Breast epithelium (tissue), 4 donors: Measurements from ENCODE around the gene LIN28B. TPM values are rescaled to one million over a fixed set of nuclear protein-coding genes. Genes with fewer than 3 reads are reported as not detected.

Experiments used
- DNase-seq, 2 donors: peaks; one replicate each; pipeline ENCODE4 v3.0.0-alpha.2; 2019; ENCODE audit warnings: low spot score in 2 of 2
- H3K27ac ChIP-seq, 2 donors: fragments of 200-600 bp; sonication (generic) in 1 of 2; one replicate each; pipeline ENCODE4 v1.5.1; 2016 to 2019; ENCODE audit warnings: mild to moderate bottlenecking in 1 of 2
- H3K27me3 ChIP-seq, 2 donors: fragments of 200-600 bp; sonication (generic) in 1 of 2; one replicate each; pipeline versions ENCODE4 v1.5.1 to v1.6.0; 2017 to 2019; ENCODE audit warnings: control low read depth in 1 of 2, mild to moderate bottlenecking in 1 of 2
- H3K36me3 ChIP-seq: fragments of 200-600 bp; one replicate; pipeline ENCODE4 v1.5.1; 2019
- H3K4me1 ChIP-seq, 2 donors: fragments of 200-600 bp; sonication (generic); one replicate each; pipeline ENCODE4 v1.5.1; 2016 to 2019; ENCODE audit warnings: control low read depth in 1 of 2
- H3K4me3 ChIP-seq, 3 donors: fragments of 200-600 bp; sonication (generic); 1 replicate in 2 of 3; 2 replicates in 1 of 3; pipeline ENCODE4 v1.5.1; 2016 to 2019; ENCODE audit warnings: mild to moderate bottlenecking in 3 of 3, moderate library complexity in 2 of 3
- H3K9me3 ChIP-seq, 2 donors: fragments of 200-600 bp; sonication (generic) in 1 of 2; one replicate each; pipeline ENCODE4 v1.5.1; 2016 to 2019; ENCODE audit warnings: control low read depth in 1 of 2
- CTCF ChIP-seq, 3 donors: fragments of 450-650 bp; IDR thresholded peaks; one replicate each; pipeline ENCODE4 v1.5.1; 2016 to 2017; ENCODE audit warnings: antibody characterized with exemption in 3 of 3, mild to moderate bottlenecking in 3 of 3, moderate library complexity in 3 of 3
- POLR2A ChIP-seq: fragments of 450-650 bp; IDR thresholded peaks from one replicate; pipeline ENCODE4 v1.6.1; 2016; ENCODE audit warnings: antibody characterized with exemption, mild to moderate bottlenecking, moderate library complexity
- POLR2AphosphoS5 ChIP-seq, 3 donors: sonication (generic); formaldehyde crosslinking; IDR thresholded peaks; one replicate each; pipeline ENCODE4 v1.6.1; 2017; ENCODE audit warnings: antibody characterized with exemption in 3 of 3
- intact Hi-C: fragments of 100-400 bp; cut with DNase I; formaldehyde crosslinking; loops from one replicate; pipeline ENCODE4 v1.15.1; 2023; ENCODE audit warnings: low total_unique reads
- total RNA-seq, 3 donors: library from RNA; depleted of rRNA; stranded (reverse); fragments of >200 nt; gene quantifications; one replicate each; pipeline ENCODE4 v1.1.0, GENCODE V29; 2016

Gene LIN28B
- total RNA-seq, 3 donors from 2014 or later: not detected

DNA sequence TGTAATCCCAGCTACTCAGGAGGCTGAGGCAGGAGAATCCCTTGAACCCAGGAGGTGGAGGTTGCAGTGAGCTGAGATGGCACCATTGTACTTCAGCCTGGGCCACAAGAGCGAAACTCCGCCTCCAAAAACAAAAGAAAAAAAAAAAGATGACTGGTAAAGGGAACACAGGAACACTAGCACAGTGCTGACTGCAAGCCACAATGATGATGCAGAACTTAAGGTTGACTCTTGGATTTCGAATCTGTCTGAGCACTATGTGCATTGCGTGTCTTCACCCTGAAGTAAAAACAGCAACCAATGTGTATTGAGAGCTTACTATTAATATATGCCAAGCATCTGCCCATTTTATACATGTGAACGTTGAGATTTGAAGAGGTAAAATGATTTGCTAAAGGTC, 27.6 kb upstream of the LIN28B start:
- Histone ChIP-seq H3K4me1 (no peaks in the 10 kb centered on the region), H3K36me3 (no peaks in the 10 kb centered on the region), H3K9me3 (no peaks in the 10 kb centered on the region), H3K27me3 (no peaks in the 10 kb centered on the region), H3K4me3 (no peak overlapping the region), H3K27ac (no peak overlapping the region)
- no peak for TF ChIP-seq POLR2A
- no peak for TF ChIP-seq POLR2AphosphoS5 (IDR thresholded peaks at IDR 0.05)
- no peak for TF ChIP-seq CTCF (IDR thresholded peaks at IDR 0.05)
- no peak for DNase-seq
- intact Hi-C loops: no loop called here

DNA sequence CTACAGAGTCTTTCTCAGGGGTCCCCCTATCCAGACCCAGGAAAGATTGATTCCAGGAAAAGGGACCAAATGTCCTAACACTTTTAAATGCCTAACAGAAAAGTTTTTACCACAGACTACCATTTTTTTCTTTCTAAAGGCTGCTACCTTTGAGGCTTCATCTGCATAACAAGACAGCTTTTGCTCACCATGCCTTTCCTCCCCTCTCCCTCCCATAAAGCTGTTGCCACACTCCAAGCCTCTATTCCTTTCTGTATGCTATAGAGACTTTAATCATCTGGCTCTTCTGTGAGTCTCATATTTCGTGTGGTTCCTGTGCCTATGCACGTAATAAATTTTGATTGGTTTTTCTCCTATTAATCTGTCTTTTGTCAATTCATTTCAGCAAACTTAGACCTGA, 26.0 kb upstream of the LIN28B start:
- Histone ChIP-seq H3K27me3 (peaks cover 0 to 7% of the 10 kb centered on the region in 2 donors), H3K4me3 (no peak overlapping the region), H3K36me3 (no peaks in the 10 kb centered on the region), H3K4me1 (no peaks in the 10 kb centered on the region), H3K27ac (no peak overlapping the region), H3K9me3 (no peaks in the 10 kb centered on the region)
- TF ChIP-seq CTCF (IDR thresholded peaks at IDR 0.05): no peak
- no peak for TF ChIP-seq POLR2AphosphoS5 (IDR thresholded peaks at IDR 0.05)
- TF ChIP-seq POLR2A: no peak
- intact Hi-C loops: no loop called here
- DNase-seq: no peak

DNA sequence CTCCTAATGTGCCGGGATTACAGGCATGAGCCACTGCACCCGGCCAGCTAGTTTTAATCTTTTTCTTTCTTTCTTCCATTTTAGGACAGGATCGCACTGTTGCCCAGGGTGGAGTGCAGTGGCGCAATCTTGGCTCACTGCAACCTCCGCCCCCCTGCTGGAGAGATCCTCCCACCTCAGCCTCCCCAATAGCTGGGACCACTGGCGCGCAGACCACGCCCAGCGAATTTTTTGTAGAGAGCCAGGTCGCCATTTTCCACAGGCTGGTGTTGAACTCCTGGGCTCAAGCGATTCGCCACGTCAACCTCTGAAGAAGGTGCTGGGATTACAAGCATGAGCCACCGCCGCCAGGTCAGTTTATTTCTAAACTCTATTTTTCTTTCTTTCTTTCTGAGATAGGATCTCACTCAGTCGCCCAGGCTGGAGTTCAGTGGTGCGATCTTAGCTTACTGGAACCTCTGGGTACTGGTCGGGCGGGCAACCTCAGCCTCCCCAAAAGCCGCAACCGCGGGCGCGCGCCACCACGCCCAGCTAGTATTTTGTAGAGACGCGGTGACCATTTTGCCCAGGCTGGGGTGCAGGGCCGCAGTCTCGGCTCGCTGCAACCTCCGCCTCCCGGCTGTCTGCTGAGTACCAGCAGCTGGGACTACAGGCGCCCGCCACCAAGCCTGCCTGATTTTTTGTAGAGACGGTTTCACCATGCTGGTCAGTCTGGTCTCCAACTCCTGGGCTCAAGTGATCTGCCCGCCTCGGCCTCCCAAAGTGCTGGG, 20.0 kb upstream of the LIN28B start:
- DNase-seq: no peak
- Histone ChIP-seq H3K4me3 (no peak overlapping the region), H3K27ac (no peak overlapping the region), H3K4me1 (no peaks in the 10 kb centered on the region), H3K9me3 (peaks cover 6 to 15% of the 10 kb centered on the region in 2 donors), H3K36me3 (no peaks in the 10 kb centered on the region), H3K27me3 (peaks cover 0 to 29% of the 10 kb centered on the region in 2 donors)
- intact Hi-C loops: no loop called here
- TF ChIP-seq POLR2AphosphoS5 (IDR thresholded peaks at IDR 0.05) (no peak), POLR2A (no peak), CTCF (IDR thresholded peaks at IDR 0.05) (no peak)

GRCh38 chr6:104940238-104940892, 16.5 kb upstream of the LIN28B start:
- Histone ChIP-seq H3K27ac (no peak overlapping the region), H3K4me3 (peak overlapping the region; percentile 30 to 63 (median 41)), H3K4me1 (no peaks in the 10 kb centered on the region), H3K27me3 (peaks cover 0 to 50% of the 10 kb centered on the region in 2 donors), H3K36me3 (no peaks in the 10 kb centered on the region), H3K9me3 (peaks cover 6 to 15% of the 10 kb centered on the region in 2 donors)
- TF ChIP-seq POLR2A: no peak
- no peak for TF ChIP-seq POLR2AphosphoS5 (IDR thresholded peaks at IDR 0.05)
- no peak for TF ChIP-seq CTCF (IDR thresholded peaks at IDR 0.05)
- no peak for DNase-seq
- intact Hi-C loops: no loop called here
